HFFc6 (cell line): Measurements from ENCODE around the gene DDIAS. TPM values are rescaled to one million over a fixed set of nuclear protein-coding genes. Genes with fewer than 3 reads are reported as not detected.
"Not testable (repeated sequence)": the region's sequence is repeated elsewhere in the genome, so short reads cannot be mapped to it uniquely, and the experiment has no call there.

Experiments
- DNase-seq: peaks from one replicate; pipeline ENCODE4 v3.0.0-alpha.2; 2018
- H3K27ac Mint-ChIP-seq: 2 replicates; pipeline ENCODE4 v1.8.0; 2020; ENCODE audit warnings: mild to moderate bottlenecking, mixed read lengths
- H3K27me3 Mint-ChIP-seq: 2 replicates; pipeline ENCODE4 v1.8.0; 2021; ENCODE audit warnings: mild to moderate bottlenecking, moderate library complexity, mixed read lengths; ENCODE audit not compliant: insufficient read depth
- H3K36me3 Mint-ChIP-seq: 2 replicates; pipeline ENCODE4 v1.8.0; 2021; ENCODE audit warnings: low read depth, mixed read lengths
- H3K4me1 Mint-ChIP-seq: 2 replicates; pipeline ENCODE4 v1.8.0; 2020; ENCODE audit warnings: low read depth, mixed read lengths
- H3K4me3 Mint-ChIP-seq: 2 replicates; pipeline ENCODE4 v1.8.0; 2020; ENCODE audit warnings: mild to moderate bottlenecking, moderate library complexity, mixed read lengths
- H3K9me3 Mint-ChIP-seq: 2 replicates; pipeline ENCODE4 v1.8.0; 2020; ENCODE audit warnings: mild to moderate bottlenecking, mixed read lengths
- total RNA-seq, 6 experiments: library from RNA; stranded (reverse); fragmentation: NEBNext Ultra II Directional; extraction: Animal tissue kit (Norgen Biotek cat#: 25700); gene quantifications; 2 replicates in 1 of 6; 3 replicates in 5 of 6; pipeline ENCODE4 v1.2.3, GENCODE V29; 2021
- TF ChIP-seq, protein P1 (sequence below): fragments of 200-600 bp; sonication (generic); IDR thresholded peaks from 2 replicates; pipeline ENCODE4 v1.5.0; 2021; ENCODE audit warnings: antibody characterized with exemption, mild to moderate bottlenecking

DDIAS gene
- total RNA-seq, 6 experiments from 2014 or later, result 4.7 to 9.7 (median 8.4) TPM

DNA sequence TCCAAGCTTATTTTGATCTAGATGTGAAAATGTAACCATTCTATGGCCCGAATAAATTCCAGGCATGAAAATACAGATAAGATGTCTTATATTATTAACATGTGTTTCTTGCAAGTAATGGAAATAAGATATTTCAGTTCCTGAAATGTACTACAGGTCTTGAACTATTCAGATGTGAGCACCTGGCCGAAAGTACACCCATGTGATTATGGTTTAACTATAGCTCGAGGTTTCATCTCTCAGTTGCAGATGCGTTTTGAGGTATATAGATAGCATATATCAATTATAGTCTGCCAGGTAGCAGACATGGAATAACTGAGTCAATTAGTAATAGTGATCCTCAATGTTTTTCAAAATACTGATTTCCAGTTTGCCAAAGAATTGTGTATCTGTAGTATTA is 68.3 kb downstream of the DDIAS start:
- Mint-ChIP-seq H3K27ac (no peak overlapping the region), H3K4me3 (no peak overlapping the region), H3K27me3 (no peaks in the 10 kb centered on the region; the same call in 1 of the 2 replicates), H3K4me1 (peaks cover 10% of the 10 kb centered on the region), H3K9me3 (no peaks in the 10 kb centered on the region), H3K36me3 (no peaks in the 10 kb centered on the region)
- TF ChIP-seq, protein P1, sequence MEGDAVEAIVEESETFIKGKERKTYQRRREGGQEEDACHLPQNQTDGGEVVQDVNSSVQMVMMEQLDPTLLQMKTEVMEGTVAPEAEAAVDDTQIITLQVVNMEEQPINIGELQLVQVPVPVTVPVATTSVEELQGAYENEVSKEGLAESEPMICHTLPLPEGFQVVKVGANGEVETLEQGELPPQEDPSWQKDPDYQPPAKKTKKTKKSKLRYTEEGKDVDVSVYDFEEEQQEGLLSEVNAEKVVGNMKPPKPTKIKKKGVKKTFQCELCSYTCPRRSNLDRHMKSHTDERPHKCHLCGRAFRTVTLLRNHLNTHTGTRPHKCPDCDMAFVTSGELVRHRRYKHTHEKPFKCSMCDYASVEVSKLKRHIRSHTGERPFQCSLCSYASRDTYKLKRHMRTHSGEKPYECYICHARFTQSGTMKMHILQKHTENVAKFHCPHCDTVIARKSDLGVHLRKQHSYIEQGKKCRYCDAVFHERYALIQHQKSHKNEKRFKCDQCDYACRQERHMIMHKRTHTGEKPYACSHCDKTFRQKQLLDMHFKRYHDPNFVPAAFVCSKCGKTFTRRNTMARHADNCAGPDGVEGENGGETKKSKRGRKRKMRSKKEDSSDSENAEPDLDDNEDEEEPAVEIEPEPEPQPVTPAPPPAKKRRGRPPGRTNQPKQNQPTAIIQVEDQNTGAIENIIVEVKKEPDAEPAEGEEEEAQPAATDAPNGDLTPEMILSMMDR, result no peak
- no peak for DNase-seq

DNA sequence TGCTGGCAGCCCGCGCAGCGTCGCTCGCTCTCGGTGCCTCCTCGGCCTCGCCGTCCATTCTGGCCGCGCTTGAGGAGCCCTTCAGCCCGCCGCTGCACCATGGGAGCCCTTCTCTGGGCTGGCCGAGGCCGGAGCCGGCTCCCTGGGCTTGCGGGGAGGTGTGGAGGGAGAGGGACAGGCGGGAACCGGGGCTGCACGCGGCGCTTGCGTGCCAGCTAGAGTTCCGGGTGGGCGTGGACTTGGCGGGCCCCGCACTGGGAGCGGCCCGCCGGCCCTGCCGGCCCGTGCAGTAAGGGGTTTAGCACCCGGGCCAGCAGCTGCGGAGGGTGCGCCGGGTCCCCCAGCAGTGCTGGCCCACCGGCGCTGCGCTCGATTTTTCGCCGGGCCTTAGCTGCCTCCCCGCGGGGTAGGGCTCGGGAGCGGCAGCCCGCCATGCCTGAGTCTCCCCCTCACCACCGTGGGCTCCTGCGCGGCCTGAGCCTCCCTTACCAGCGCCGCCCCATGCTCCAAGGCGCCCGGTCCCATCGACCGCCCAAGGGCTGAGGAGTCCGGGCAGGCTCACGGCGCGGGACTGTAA is 69.1 kb downstream of the DDIAS start:
- H3K9me3 Mint-ChIP-seq, H3K27ac Mint-ChIP-seq, H3K36me3 Mint-ChIP-seq, H3K4me3 Mint-ChIP-seq, DNase-seq, H3K27me3 Mint-ChIP-seq: not testable (repeated sequence)
- H3K4me1 Mint-ChIP-seq, result peaks cover 17% of the 10 kb centered on the region

DNA sequence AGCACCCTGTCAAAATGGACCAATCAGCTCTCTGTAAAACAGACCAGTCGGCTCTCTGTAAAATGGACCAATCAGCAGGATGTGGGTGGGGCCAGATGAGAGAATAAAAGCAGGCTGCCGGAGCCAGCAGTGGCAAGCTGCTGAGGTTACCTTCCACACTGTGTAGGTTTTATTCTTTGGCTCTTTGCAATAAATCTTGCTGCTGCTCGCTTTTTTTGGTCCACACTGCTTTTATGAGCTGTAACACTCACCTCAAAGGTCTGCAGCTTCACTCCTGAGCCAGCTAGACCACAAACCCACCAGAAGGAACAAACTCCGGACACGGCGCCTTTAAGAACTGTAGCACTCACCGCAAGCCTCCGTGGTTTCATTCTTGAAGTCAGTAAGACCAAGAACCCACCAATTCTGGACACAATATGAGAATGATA is 70.0 kb downstream of the DDIAS start:
- peaks cover 26% of the 10 kb centered on the region for H3K4me1 Mint-ChIP-seq
- H3K27me3 Mint-ChIP-seq, H3K9me3 Mint-ChIP-seq, H3K27ac Mint-ChIP-seq, DNase-seq, H3K4me3 Mint-ChIP-seq, H3K36me3 Mint-ChIP-seq: not testable (repeated sequence)

DNA sequence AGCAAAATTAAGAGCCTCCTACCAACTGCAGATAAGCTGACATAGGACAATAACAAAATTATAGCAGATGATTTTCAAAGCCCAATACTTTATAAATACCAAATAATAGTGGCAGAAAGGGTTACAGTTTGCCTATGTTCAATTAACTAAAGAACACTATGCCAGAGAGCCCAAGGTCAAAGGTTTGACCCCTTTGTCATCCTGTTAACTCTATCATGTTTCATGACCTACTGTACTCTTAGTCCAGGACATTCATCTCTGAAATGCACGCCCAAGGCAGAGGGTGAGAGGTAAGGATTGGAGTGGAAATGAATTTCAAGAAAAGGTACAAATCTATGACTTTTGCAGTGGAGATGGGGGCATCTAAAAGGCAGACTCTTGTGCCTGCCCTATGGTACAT is 70.6 kb downstream of the DDIAS start:
- DNase-seq, result no peak
- no peaks in the 10 kb centered on the region; the same call in 1 of the 2 replicates for H3K27me3 Mint-ChIP-seq
- H3K9me3 Mint-ChIP-seq, result no peaks in the 10 kb centered on the region
- no peak overlapping the region for H3K27ac Mint-ChIP-seq
- H3K4me3 Mint-ChIP-seq, result no peak overlapping the region
- H3K4me1 Mint-ChIP-seq, result peaks cover 28% of the 10 kb centered on the region
- H3K36me3 Mint-ChIP-seq, result peaks cover 6% of the 10 kb centered on the region; the same call in 1 of the 2 replicates
- TF ChIP-seq, protein P1, result no peak

DNA sequence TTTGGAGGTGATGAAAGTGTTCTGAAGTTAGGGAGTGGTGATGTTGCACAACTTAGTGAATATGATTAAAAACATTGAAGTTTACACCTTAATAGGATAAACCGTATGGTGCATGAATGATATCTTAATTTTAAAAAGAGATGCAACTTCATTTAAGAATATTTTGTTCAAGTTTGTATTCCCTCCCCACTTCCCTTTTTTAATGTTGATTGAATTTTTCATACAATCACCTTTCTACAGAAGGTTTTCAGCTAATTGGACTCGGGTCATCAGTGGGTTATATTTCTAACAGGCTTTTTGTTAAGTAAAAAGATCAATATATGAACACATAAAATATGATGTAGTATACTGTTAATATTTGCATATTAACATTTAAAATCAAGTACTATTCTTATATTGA is 72.6 kb downstream of the DDIAS start:
- H3K4me3 Mint-ChIP-seq, result no peak overlapping the region
- DNase-seq, result no peak
- TF ChIP-seq, protein P1, result no peak
- no peaks in the 10 kb centered on the region; the same call in 1 of the 2 replicates for H3K27me3 Mint-ChIP-seq
- H3K27ac Mint-ChIP-seq, result no peak overlapping the region
- H3K36me3 Mint-ChIP-seq, result peaks cover 18% of the 10 kb centered on the region
- peaks cover 48% of the 10 kb centered on the region for H3K4me1 Mint-ChIP-seq
- H3K9me3 Mint-ChIP-seq, result no peaks in the 10 kb centered on the region

DNA sequence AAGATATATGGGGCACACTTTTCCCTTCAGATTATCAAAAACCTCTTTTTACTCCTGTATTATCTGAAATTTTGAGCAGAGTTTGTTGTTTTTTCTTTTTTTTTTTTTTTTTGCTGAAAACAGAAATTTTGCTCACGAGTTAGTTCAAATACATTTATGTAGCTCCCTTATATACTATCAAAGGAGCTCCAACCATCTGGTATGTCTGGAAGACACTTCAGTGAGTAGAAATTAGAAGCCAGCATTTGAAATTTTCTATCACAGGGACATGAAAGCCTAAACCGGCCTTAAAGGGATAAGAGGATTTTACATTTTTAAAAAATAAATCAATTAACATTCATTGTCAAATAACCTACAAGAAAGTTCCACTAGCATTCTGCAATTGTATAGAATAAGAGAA is 73.3 kb downstream of the DDIAS start:
- H3K27ac Mint-ChIP-seq, result no peak overlapping the region
- peaks cover 18% of the 10 kb centered on the region for H3K36me3 Mint-ChIP-seq
- no peak overlapping the region for H3K4me3 Mint-ChIP-seq
- TF ChIP-seq, protein P1, result no peak
- H3K27me3 Mint-ChIP-seq, result no peaks in the 10 kb centered on the region; the same call in 1 of the 2 replicates
- no peak for DNase-seq
- no peaks in the 10 kb centered on the region for H3K9me3 Mint-ChIP-seq
- peaks cover 55% of the 10 kb centered on the region for H3K4me1 Mint-ChIP-seq

DNA sequence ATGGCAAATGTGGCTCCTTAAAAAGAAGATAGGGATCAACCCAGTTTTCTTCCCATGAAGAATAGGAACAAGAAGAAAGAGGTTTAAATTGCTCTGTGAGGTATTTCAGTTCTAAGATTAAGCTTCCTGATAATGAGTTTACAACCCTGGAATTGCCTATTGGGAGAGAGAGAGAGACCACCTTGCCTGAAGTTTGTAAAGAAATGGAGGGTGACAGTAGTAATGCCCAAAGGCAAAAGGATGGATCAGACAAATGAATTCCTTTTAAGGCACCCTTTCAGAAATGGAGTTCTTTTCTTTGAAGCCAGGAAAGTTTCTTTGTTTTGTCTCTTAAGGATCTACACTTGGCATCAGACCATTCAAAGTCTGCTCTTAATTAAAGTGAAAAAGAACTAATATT is 74.3 kb downstream of the DDIAS start:
- H3K27ac Mint-ChIP-seq, result no peak overlapping the region
- H3K4me1 Mint-ChIP-seq, result peaks cover 65% of the 10 kb centered on the region
- H3K4me3 Mint-ChIP-seq, result no peak overlapping the region
- TF ChIP-seq, protein P1, result no peak
- no peaks in the 10 kb centered on the region for H3K9me3 Mint-ChIP-seq
- DNase-seq, result no peak
- H3K27me3 Mint-ChIP-seq, result no peaks in the 10 kb centered on the region; the same call in 1 of the 2 replicates
- H3K36me3 Mint-ChIP-seq, result peaks cover 19% of the 10 kb centered on the region
